T47D (cell line): ENCODE data around the gene SHLD2.
"Not testable (repeated sequence)": the region's sequence is repeated elsewhere in the genome, so short reads cannot be mapped to it uniquely, and the experiment has no call there.

ENCODE experiments used
- DNase-seq, 2 experiments: peaks; one replicate each; pipeline versions ENCODE4 v3.0.0 to v3.0.0-alpha.2; 2011 to 2012; ENCODE audit warnings: low read depth in 1 of 2, low spot score in 1 of 2
- in situ Hi-C: cut with HindIII; loops from 2 replicates; pipeline ENCODE4 v1.10.0; 2016; ENCODE audit warnings: low sequenced_read_pairs, low pct_unique_long_range_greater_than_20kb

Gene SHLD2

GRCh38 chr10:87204801-87205200 lies 109.8 kb downstream of the SHLD2 start:
- in situ Hi-C loops, result not testable (repeated sequence)
- peak in 1 of 2 experiments; percentile 67 for DNase-seq

- in situ Hi-C loops, DNase-seq: not testable (repeated sequence)
Observed at GRCh38 chr10:87206922-87207321, 111.9 kb downstream of the SHLD2 start.

GRCh38 chr10:87210309-87210708 lies 115.3 kb downstream of the SHLD2 start:
- DNase-seq, in situ Hi-C loops: not testable (repeated sequence)

- DNase-seq, in situ Hi-C loops: not testable (repeated sequence)
Observed at GRCh38 chr10:87211848-87212247, 116.8 kb downstream of the SHLD2 start.

- DNase-seq, in situ Hi-C loops: not testable (repeated sequence)
Observed at GRCh38 chr10:87213150-87213765, 118.3 kb downstream of the SHLD2 start.

GRCh38 chr10:87213806-87214205 lies 118.8 kb downstream of the SHLD2 start:
- DNase-seq, in situ Hi-C loops: not testable (repeated sequence)

DNA sequence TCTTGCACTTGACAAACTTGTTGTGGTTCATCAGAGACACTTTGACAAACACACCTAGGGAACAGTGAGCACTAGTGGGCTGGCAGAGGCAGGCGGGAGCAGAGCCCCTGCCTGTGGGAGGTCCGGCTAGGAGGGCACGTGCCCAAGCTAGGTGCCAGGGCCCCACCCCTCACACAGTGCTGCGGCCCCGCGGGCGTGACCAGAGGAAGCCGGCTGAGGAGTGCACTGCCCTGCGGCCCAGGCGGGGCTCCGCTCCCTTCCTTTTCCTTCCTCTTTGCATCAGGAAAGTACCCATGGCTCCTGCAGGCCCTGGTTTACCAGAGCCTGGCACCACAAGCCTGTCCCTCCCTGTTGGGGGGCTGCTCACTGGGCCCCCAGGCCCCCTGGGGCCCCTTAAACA lies 121.1 kb downstream of the SHLD2 start:
- in situ Hi-C loops, DNase-seq: not testable (repeated sequence)

DNA sequence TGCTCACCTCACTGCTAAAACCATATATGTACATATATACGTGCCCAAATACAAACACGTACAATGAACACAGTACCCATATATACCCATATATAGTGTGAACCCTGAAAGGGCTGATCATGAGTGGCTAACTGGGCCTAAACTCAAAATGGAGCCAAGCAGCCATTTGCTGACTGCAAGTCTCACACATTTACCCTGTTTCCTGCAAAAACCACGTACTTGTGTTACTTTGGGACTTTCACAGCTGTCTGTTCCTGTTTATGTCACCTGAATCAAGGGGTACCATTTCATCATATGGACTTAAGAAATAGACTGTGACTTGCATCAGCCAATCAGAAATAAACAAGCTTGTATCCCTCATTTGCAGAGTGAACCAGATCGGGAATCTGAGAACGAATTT lies 124.4 kb downstream of the SHLD2 start:
- DNase-seq, in situ Hi-C loops: not testable (repeated sequence)

DNA sequence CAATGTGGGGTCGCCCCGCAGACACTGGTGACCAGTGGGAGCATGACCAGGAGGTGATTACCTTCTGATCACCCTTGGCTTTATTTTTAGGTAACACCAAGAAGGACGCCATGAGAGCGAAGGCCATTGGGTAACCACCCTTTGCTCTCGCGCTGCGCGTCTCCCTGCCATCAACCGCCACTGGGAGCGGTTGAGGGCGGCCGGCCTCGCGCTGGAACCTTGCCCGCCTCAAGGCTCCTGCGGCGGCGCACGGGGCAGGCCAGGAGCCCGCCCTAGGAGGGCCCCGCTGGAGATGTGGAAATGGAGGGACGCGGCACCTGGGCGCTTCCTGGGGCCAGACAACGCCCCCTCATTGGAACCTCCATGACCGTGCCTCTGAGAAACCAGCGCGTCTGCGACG lies 127.8 kb downstream of the SHLD2 start:
- in situ Hi-C loops, DNase-seq: not testable (repeated sequence)

- in situ Hi-C loops, result not testable (repeated sequence)
Observed at GRCh38 chr10:87225148-87225547, 130.1 kb downstream of the SHLD2 start, which contains the start of gene NUTM2A. Gene NUTM2A (plus strand): TSS chr10:87225448. CDS start chr10:87225831, 383 bp downstream.

GRCh38 chr10:87228247-87228646 lies 133.2 kb downstream of the SHLD2 start:
- in situ Hi-C loops, DNase-seq: not testable (repeated sequence)

More at GRCh38 chr10:87225148-87225547, 130.1 kb downstream of the SHLD2 start, which contains the start of gene NUTM2A:
- DNase-seq, result not testable (repeated sequence)

- in situ Hi-C loops, DNase-seq: not testable (repeated sequence)
Observed at GRCh38 chr10:87229211-87229610, 134.2 kb downstream of the SHLD2 start.

GRCh38 chr10:87234854-87235253 lies 139.8 kb downstream of the SHLD2 start:
- DNase-seq, in situ Hi-C loops: not testable (repeated sequence)

DNA sequence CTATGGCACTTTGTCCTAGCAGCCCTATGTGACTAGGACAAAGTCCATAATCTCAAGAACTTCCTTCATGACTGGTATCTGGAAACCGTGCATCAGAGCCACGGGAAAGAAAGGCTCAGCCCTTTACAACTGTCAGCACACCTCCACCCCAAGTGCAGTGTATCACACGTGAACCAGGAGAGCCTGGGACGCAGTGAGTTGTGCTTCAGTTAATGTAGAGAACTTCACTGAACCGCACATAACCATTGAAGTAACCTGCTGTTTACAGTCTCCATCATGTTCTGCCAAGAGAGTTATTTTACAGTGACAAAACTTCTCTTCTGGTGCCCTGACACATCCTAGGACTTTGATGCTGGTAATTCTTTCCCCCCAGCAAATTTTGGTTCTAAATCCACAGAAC lies 142.2 kb downstream of the SHLD2 start:
- in situ Hi-C loops, DNase-seq: not testable (repeated sequence)

DNA sequence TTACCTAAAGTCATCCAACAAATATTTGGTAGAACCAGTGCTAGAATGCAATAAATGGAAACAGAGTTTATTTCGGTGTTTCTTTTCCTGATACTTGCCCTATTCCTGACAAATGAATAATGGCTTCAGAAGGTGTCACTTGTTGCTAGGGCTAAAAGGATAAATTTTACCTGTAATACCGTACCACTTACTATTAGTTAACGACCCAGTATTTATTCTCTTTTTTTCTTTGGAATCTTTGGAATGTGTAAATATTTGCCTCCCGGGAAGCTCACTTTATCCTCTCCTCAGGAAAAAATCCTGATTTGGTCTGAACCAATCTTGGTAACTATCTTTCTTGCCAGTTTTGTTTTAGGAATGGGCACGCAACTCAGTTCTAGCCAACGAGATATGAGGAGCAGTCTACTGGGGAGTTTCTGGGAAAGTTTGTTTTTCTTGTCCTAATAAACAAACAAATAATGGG lies 144.4 kb downstream of the SHLD2 start:
- DNase-seq, in situ Hi-C loops: not testable (repeated sequence)
